Activated CD4-positive, alpha-beta T cell treated with anti-CD3 and anti-CD28 coated beads, Interleukin-2, amount 50 U/mL, for 48 hours (primary cell): ENCODE data around the gene FAF1.
"Not testable (repeated sequence)": the region's sequence is repeated elsewhere in the genome, so short reads cannot be mapped to it uniquely, and the experiment has no call there.

Source experiments
- DNase-seq, 2 experiments: peaks; one replicate each; pipeline ENCODE4 v3.0.0-alpha.2; 2020

The FAF1 gene

GRCh38 chr1:50901872-50902271, 58.2 kb downstream of the FAF1 start:
- DNase-seq = no peak

- no peak for DNase-seq
These were observed 61.3 kb downstream of the FAF1 start for GRCh38 chr1:50898773-50899172.

GRCh38 chr1:50894340-50894739, 65.7 kb downstream of the FAF1 start:
- DNase-seq = no peak

- DNase-seq = no peak
These were observed 66.6 kb downstream of the FAF1 start for GRCh38 chr1:50893466-50893865.

- DNase-seq = not testable (repeated sequence)
These were observed 72.5 kb downstream of the FAF1 start for GRCh38 chr1:50887555-50887954.

- no peak for DNase-seq
These were observed 79.7 kb downstream of the FAF1 start for GRCh38 chr1:50880373-50880772.

DNA sequence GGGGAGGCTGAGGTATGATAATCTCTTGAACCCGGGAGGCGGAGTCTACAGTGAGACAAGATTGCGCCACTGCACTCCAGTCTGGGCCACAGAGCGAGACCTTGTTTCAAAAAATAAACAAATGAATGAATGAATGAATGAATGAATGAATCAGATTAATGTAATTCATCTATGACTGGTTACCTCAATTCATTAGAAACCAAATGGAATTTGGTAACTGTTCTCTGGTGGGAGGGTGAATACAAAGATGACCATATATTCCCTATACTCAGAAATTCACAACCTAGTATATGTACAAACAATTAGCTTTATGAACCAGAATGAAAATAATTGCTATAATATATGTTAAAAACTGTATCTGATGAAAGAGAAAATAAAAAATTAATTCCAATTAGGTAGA, 80.9 kb downstream of the FAF1 start:
- no peak for DNase-seq

GRCh38 chr1:50878434-50878833, 81.6 kb downstream of the FAF1 start:
- no peak for DNase-seq

GRCh38 chr1:50877641-50878040, 82.4 kb downstream of the FAF1 start:
- no peak for DNase-seq

- peak; percentile 75 to 81 for DNase-seq
These were observed 86.4 kb downstream of the FAF1 start for GRCh38 chr1:50873458-50874187.

GRCh38 chr1:50864845-50865244, 95.2 kb downstream of the FAF1 start:
- not testable (repeated sequence) for DNase-seq

DNA sequence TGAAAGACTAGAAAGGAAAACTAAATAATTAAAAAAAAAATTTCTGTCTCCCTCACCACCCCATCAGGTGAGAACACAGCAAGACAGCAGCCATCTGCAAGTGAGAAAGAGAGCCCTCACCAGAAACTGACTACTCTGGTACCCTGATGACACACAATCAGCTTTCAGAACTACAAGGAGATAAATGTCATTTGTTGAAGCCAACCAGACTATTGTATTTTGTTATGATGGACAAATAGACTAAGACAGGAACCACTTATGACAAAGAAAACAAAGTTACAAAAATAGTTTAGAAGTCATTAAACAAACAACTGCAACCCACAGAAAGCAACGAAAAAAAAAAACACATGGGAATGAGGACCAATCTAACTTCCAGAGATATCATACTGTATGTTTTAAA, 98.3 kb downstream of the FAF1 start:
- no peak for DNase-seq

- DNase-seq = no peak
These were observed 99.4 kb downstream of the FAF1 start for GRCh38 chr1:50860702-50861101.

DNA sequence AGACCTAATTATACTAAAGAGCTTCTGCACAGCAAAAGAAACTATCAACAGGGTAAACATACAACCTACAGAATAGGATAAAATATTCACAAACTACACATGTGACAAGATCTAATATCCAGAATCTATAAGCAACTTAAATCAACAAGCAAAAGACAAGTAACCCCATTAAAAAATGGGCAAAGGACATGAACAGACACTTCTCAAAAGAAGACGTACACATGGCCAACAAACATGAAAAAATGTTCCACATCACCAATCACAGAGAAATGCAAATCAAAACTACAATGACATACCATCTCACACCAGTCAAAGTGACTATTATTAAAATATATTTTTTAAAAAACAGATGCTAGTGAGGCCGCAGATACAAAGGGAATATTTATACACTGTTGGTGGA, 99.8 kb downstream of the FAF1 start:
- DNase-seq = no peak

GRCh38 chr1:50859657-50860056, 100.4 kb downstream of the FAF1 start:
- no peak for DNase-seq

- no peak for DNase-seq
These were observed 101.3 kb downstream of the FAF1 start for GRCh38 chr1:50858761-50859160.

GRCh38 chr1:50857702-50858101, 102.4 kb downstream of the FAF1 start:
- DNase-seq = no peak

DNA sequence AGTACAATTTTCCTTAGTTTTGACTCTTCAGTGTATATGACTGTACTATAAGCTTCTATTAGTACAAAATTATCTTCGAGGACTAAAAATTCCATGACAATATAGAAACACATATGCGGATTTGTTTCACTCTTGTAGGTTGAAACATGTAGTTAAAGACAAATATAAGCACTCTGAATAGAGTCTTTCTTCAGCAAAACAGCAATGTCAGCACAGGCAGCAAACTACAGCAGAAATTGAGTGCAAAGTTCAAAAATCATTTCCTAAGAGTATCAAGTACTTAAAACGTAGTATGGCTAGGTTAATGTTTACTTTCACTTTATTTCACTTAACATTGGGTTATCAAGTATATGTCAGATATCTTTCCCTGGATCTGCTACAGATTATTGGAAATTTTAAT, 106.7 kb downstream of the FAF1 start:
- no peak for DNase-seq

DNA sequence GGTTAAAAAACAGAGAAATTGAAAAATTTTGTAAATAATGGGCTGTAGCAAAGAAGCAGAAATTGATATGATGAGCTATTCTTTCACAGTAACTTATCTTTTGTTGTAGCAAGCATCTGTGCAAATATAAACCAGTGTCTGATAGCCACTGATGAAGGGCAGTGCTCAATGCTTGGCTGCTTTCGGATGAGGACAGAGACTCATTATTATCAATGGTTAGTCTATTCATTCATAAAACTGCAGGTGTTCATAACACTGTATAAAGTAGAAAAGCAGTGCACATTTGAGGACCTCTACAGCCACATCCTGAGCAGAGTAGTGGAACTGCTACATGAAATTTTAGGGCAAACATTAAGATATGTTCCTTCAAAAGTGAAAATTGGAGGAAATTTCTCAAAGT, 107.2 kb downstream of the FAF1 start:
- no peak for DNase-seq

- DNase-seq = no peak
These were observed 108.6 kb downstream of the FAF1 start for GRCh38 chr1:50851466-50851865.

- no peak for DNase-seq
These were observed 109.0 kb downstream of the FAF1 start for GRCh38 chr1:50851034-50851433.

DNA sequence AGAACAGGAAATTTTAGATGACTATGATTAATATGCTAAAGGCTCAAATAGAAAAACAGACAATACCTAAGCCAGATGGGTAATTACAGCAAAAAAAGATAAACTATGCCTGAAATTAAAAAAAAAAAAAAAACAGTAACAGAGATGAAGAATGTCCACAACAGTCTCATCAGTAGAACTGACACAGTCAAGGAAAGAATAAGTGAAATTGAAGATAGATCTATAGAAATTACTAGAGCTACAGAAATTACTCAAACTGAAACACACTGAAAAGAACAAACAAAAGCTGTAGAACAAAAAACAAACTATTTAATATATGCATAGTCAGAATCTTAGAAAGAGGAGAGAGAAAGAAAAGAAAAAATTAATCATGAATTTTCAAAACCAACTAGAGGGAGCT, 112.8 kb downstream of the FAF1 start:
- no peak for DNase-seq

DNA sequence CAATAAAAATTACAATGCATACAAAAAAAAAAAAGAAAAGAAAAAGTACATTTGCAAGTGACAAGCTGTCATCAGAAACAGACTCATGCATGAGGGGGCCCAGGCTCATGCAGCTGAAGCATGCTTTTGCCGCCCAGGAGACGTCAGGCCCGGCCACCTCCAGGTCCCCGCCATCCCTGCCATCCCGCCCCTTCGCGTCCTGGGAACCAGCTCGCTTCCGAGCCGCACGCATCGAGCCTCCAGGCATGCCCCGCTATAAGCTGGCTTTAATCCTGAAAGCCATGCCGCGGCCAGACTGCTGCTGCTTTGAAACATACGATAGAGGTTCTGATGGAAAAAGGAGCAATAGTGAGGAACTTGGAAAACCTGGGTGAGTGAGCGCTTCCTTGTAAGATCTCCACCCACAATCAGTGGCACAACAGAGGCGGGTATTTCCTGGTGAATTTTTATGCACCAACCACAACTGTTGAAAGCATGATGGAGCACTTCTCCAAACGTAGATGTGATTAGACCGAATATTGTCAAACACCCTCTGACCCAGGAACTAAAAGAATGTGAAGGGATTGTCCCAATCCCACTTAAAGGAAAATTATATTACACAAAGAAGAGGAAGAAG, 113.7 kb downstream of the FAF1 start:
- DNase-seq = no peak

- no peak for DNase-seq
These were observed 118.2 kb downstream of the FAF1 start for GRCh38 chr1:50841791-50842387.

DNA sequence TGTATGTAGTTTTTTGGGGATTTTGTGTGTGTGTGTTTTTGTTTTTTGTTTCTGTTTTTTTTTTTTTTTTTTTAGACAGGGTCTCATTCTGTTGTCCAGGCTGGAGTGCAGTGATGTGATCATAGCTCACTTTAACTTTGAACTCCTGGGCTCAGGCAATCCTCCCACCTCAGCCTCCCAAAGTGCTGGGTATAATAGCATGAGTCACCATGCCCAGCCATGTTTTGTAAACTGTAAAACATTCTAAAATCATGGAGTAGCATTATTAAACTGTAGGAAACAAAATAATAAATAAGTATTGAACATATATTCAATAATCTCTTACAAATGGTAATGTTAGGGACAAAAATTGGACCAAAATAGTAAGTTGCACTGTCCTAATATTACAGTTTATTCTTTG, 124.0 kb downstream of the FAF1 start:
- no peak for DNase-seq
